HepG2 (cell line): ENCODE data around the gene TF. TPM values are rescaled to one million over a fixed set of nuclear protein-coding genes. Genes with fewer than 3 reads are reported as not detected.

Experiments used
- CHCHD3 ChIP-seq: sonication (generic); formaldehyde crosslinking; IDR thresholded peaks from 2 replicates; pipeline ENCODE4 v1.8.0; 2022; ENCODE audit warnings: mild to moderate bottlenecking, missing genetic modification reagents, moderate library complexity
- ESRRA ChIP-seq: sonication (generic); formaldehyde crosslinking; IDR thresholded peaks from 2 replicates; pipeline ENCODE4 v1.5.1; 2020; ENCODE audit warnings: mild to moderate bottlenecking, low read depth, missing genetic modification reagents
- HNRNPL ChIP-seq: fragments of 200-400 bp; formaldehyde crosslinking; IDR thresholded peaks from 2 replicates; pipeline ENCODE4 v1.6.1; 2017; ENCODE audit warnings: mild to moderate bottlenecking, low read depth, low read length
- IKZF4 ChIP-seq: sonication (generic); formaldehyde crosslinking; IDR thresholded peaks from 2 replicates; pipeline ENCODE4 v1.5.1; 2020; ENCODE audit warnings: borderline replicate concordance, mild to moderate bottlenecking, low read depth, missing genetic modification reagents; ENCODE audit errors: not compliant biosample characterization
- IKZF5 ChIP-seq: IDR thresholded peaks from 2 replicates; pipeline ENCODE4 v1.6.1; 2018; ENCODE audit warnings: missing genetic modification reagents, mild to moderate bottlenecking, missing compliant biosample characterization
- IRX3 ChIP-seq: sonication (generic); formaldehyde crosslinking; IDR thresholded peaks from 2 replicates; pipeline ENCODE4 v1.8.1; 2023; ENCODE audit warnings: mild to moderate bottlenecking, low read depth, missing genetic modification reagents, borderline replicate concordance
- KLF11 ChIP-seq: IDR thresholded peaks from 2 replicates; pipeline ENCODE4 v1.6.1; 2016; ENCODE audit warnings: missing compliant biosample characterization
- MXD1 ChIP-seq: sonication (generic); formaldehyde crosslinking; IDR thresholded peaks from 2 replicates; pipeline ENCODE4 v1.4.0; 2020; ENCODE audit warnings: mild to moderate bottlenecking, missing genetic modification reagents
- NCOR1 ChIP-seq: fragments of 200-600 bp; sonication (generic); IDR thresholded peaks from 2 replicates; pipeline ENCODE4 v1.7.0; 2017; ENCODE audit warnings: antibody characterized with exemption, low read length, borderline replicate concordance
- RXRB ChIP-seq: IDR thresholded peaks from 2 replicates; pipeline ENCODE4 v1.6.1; 2016; ENCODE audit warnings: borderline replicate concordance, missing genetic modification reagents, missing compliant biosample characterization
- SNAPC2 ChIP-seq: sonication (generic); formaldehyde crosslinking; IDR thresholded peaks from 2 replicates; pipeline ENCODE4 v1.8.1; 2022; ENCODE audit warnings: mild to moderate bottlenecking, missing genetic modification reagents
- THYN1 ChIP-seq: sonication (generic); formaldehyde crosslinking; IDR thresholded peaks from 2 replicates; pipeline ENCODE4 v1.8.1; 2023; ENCODE audit warnings: low read depth, mild to moderate bottlenecking, moderate library complexity, missing genetic modification reagents, borderline replicate concordance
- ZBTB2 ChIP-seq: sonication (generic); formaldehyde crosslinking; IDR thresholded peaks from 2 replicates; pipeline ENCODE4 v1.8.0; 2022; ENCODE audit warnings: low read depth, missing genetic modification reagents
- ZBTB7A ChIP-seq: sonication (generic); formaldehyde crosslinking; IDR thresholded peaks from 2 replicates; pipeline ENCODE4 v1.8.0; 2022; ENCODE audit warnings: mild to moderate bottlenecking, missing genetic modification reagents
- ZNF18 ChIP-seq: sonication (generic); formaldehyde crosslinking; IDR thresholded peaks from 2 replicates; pipeline ENCODE4 v1.8.0; 2022; ENCODE audit warnings: mild to moderate bottlenecking, missing genetic modification reagents; ENCODE audit not compliant: insufficient replicate concordance
- ZNF180 ChIP-seq: sonication (generic); formaldehyde crosslinking; IDR thresholded peaks from 2 replicates; pipeline ENCODE4 v1.4.0; 2020; ENCODE audit warnings: low read depth, missing genetic modification reagents, borderline replicate concordance
- ZNF207 ChIP-seq: fragments of 450-650 bp; IDR thresholded peaks from 2 replicates; pipeline ENCODE4 v1.6.1; 2016; ENCODE audit warnings: antibody characterized with exemption, borderline replicate concordance
- ZNF33B ChIP-seq: sonication (generic); formaldehyde crosslinking; IDR thresholded peaks from 2 replicates; pipeline ENCODE4 v1.5.1; 2020; ENCODE audit warnings: mild to moderate bottlenecking, missing genetic modification reagents
- ZNF780A ChIP-seq: sonication (generic); formaldehyde crosslinking; IDR thresholded peaks from 2 replicates; pipeline ENCODE4 v1.8.0; 2022; ENCODE audit warnings: mild to moderate bottlenecking, missing genetic modification reagents, moderate library complexity
- polyA plus RNA-seq, 8 experiments: library from polyadenylated mRNA; depleted of rRNA in 3 of 8; stranded (reverse) in 7 of 8; unstranded in 1 of 8; fragments of >200 nt; fragmentation: Illumina TruSeq in 4 of 8; extraction: Trizol in 4 of 8; gene quantifications; 2 replicates each; pipeline versions ENCODE4 v1.2.1 to v1.2.3, GENCODE V29; 2011 to 2016; ENCODE audit warnings: low read depth in 4 of 8, missing spikeins in 1 of 8, mixed read lengths in 1 of 8; ENCODE audit not compliant: insufficient read depth in 1 of 8
- total RNA-seq, 5 experiments: library from RNA; depleted of rRNA; stranded (reverse); fragments of >200 nt; fragmentation: Illumina TruSeq; extraction: Trizol; gene quantifications; 2 replicates each; pipeline ENCODE4 v1.2.3, GENCODE V29; 2016; ENCODE audit warnings: low read depth in 1 of 5
- TF ChIP-seq, protein P1 (sequence below): sonication (generic); formaldehyde crosslinking; conservative IDR thresholded peaks from 2 replicates; pipeline ENCODE4 v1.8.0; 2022; ENCODE audit warnings: low read depth, missing genetic modification reagents
- TF ChIP-seq, protein P2 (sequence below): IDR thresholded peaks from 2 replicates; pipeline ENCODE4 v1.6.1; 2016; ENCODE audit warnings: missing compliant biosample characterization, missing genetic modification reagents, borderline replicate concordance

TF gene
- total and polyA plus RNA-seq, 2 of the 13 experiments (the other 11 are each of a cell fraction or from before 2014, with no cell fraction given), result 10,074 to 11,821 TPM

DNA sequence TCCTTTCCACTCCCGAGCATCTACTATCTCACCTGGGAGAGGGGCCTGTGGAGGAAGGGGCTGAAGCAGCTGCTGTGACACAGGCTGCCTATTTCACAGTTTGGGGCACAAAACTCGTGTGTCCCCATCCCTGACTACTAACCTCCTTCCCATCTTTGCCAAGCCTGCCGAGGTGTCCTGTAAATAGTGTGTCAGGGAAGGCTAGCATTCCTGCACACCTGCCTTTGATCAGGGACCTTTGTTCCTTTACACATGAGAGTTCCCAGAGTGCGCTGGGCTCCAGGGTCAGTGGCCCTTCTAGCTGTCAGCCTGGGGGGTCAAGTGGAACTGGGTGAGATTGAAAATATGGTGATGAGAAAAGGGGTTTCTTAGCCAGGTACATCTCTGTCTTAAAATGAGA is 13.0 kb upstream of the TF start (continued):
- no peak for TF ChIP-seq IKZF4
- TF ChIP-seq CHCHD3, result no peak
- TF ChIP-seq ZNF207, result no peak
- no peak for TF ChIP-seq IRX3 (CRISPR knock-in tag)
- TF ChIP-seq MXD1 (CRISPR knock-in tag), result no peak
- peak; percentile 75; the same call in 1 of the 2 replicates for TF ChIP-seq IKZF5 (CRISPR knock-in tag)
- TF ChIP-seq, protein P1, sequence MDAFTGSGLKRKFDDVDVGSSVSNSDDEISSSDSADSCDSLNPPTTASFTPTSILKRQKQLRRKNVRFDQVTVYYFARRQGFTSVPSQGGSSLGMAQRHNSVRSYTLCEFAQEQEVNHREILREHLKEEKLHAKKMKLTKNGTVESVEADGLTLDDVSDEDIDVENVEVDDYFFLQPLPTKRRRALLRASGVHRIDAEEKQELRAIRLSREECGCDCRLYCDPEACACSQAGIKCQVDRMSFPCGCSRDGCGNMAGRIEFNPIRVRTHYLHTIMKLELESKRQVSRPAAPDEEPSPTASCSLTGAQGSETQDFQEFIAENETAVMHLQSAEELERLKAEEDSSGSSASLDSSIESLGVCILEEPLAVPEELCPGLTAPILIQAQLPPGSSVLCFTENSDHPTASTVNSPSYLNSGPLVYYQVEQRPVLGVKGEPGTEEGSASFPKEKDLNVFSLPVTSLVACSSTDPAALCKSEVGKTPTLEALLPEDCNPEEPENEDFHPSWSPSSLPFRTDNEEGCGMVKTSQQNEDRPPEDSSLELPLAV (CRISPR knock-in tag), result no peak
- peak; percentile 53 for TF ChIP-seq ZNF18 (CRISPR knock-in tag)
- TF ChIP-seq ZBTB2 (CRISPR knock-in tag), result no peak
- TF ChIP-seq NCOR1, result peak; percentile 93
- TF ChIP-seq ZNF180 (CRISPR knock-in tag), result no peak
- TF ChIP-seq ZBTB7A, result no peak; the same call in 1 of the 2 replicates
- peak; percentile 98 for TF ChIP-seq RXRB
- no peak for TF ChIP-seq ZNF780A (CRISPR knock-in tag)
- TF ChIP-seq, protein P2, sequence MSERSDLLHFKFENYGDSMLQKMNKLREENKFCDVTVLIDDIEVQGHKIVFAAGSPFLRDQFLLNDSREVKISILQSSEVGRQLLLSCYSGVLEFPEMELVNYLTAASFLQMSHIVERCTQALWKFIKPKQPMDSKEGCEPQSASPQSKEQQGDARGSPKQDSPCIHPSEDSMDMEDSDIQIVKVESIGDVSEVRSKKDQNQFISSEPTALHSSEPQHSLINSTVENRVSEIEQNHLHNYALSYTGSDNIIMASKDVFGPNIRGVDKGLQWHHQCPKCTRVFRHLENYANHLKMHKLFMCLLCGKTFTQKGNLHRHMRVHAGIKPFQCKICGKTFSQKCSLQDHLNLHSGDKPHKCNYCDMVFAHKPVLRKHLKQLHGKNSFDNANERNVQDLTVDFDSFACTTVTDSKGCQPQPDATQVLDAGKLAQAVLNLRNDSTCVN (CRISPR knock-in tag), result peak; percentile 58; the same call in 1 of the 2 replicates
- TF ChIP-seq THYN1 (CRISPR knock-in tag), result no peak
- peak; percentile 77 for TF ChIP-seq ESRRA (CRISPR knock-in tag)
- TF ChIP-seq SNAPC2, result no peak; the same call in 1 of the 2 replicates
- no peak for TF ChIP-seq ZNF33B (CRISPR knock-in tag)
- TF ChIP-seq KLF11 (CRISPR knock-in tag), result no peak
- TF ChIP-seq HNRNPL, result no peak
